Measurements from ENCODE around the gene LYPD6B. TPM values are rescaled to one million over a fixed set of nuclear protein-coding genes. Genes with fewer than 3 reads are reported as not detected.
A peak's percentile ranks its signal among the peaks of the same experiment; 100 is the strongest.

LYPD6B gene
- polyA plus RNA-seq, 3 donors = not detected

DNA sequence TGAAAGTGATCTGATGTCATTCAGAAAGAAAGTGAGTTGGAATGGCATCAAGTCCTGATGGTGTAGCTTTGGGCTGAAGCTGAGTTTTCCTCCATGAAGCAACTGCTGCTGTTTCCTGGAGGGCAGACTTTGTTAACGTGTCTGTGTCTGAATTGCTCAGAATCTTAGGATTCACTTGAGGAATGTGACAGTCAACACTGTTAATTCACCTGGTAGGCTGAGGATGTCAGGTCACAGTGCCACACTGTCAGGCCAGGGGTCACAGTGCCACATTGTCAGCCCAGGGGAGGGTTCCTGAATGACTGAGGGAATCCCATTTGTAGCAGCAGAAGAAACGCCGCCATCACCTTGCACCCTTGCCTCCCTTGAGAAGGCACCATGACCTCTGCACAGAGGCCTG, 39.4 kb downstream of the LYPD6B start:
- Histone ChIP-seq H3K4me1 (ENCODE audit: control insufficient read depth in 1 of 2, insufficient read depth in 2 of 2, low read length in 2 of 2) (peaks cover 17 to 27% of the 10 kb centered on the region in 2 donors), H3K4me3 (replicated peaks in 1 of 3; ENCODE audit: low read depth in 2 of 3, low read length in 3 of 3) (no peak overlapping the region), H3K27ac (ENCODE audit: low read depth in 1 of 2, low read length in 2 of 2) (no peak overlapping the region), H3K4me2 (replicated peaks; ENCODE audit: extremely low read depth, low read length, poor library complexity, severe bottlenecking) (no peak overlapping the region), H2AFZ (ENCODE audit: insufficient read depth, low read depth, low read length, poor library complexity, severe bottlenecking) (no peak overlapping the region), H3K9ac (ENCODE audit: insufficient read depth, low read length, poor library complexity, severe bottlenecking) (no peak overlapping the region), H3K9me3 (replicated peaks in 1 of 2; ENCODE audit: control insufficient read depth in 1 of 2, insufficient read depth in 1 of 2, low read length in 2 of 2) (no peaks in the 10 kb centered on the region), H3K36me3 (replicated peaks in 1 of 2; ENCODE audit: control insufficient read depth in 1 of 2, insufficient read depth in 2 of 2, low read length in 2 of 2) (no peaks in the 10 kb centered on the region), H4K20me1 (ENCODE audit: insufficient read depth, low read length) (no peaks in the 10 kb centered on the region), H3K79me2 (ENCODE audit: insufficient read depth, low read length) (no peaks in the 10 kb centered on the region), H3K27me3 (ENCODE audit: control insufficient read depth in 2 of 2, insufficient read depth in 2 of 2, low read length in 2 of 2) (no peaks in the 10 kb centered on the region)
- H3K4me1 Mint-ChIP-seq = peaks cover 30% of the 10 kb centered on the region
- H3K9me3 Mint-ChIP-seq = no peaks in the 10 kb centered on the region
- DNase-seq = no peak
- H3K27ac Mint-ChIP-seq = peak overlapping the region in 1 of 7 donors; percentile 62
- H3K36me3 Mint-ChIP-seq = peaks cover 0 to 8% of the 10 kb centered on the region in 2 donors
- intact Hi-C loops (cut with micrococcal nuclease) = no loop called here
- no CpG with 5 or more reads among the region's 3 CpGs for WGBS (ENCODE audit: insufficient coverage)
- TF ChIP-seq, protein P1, sequence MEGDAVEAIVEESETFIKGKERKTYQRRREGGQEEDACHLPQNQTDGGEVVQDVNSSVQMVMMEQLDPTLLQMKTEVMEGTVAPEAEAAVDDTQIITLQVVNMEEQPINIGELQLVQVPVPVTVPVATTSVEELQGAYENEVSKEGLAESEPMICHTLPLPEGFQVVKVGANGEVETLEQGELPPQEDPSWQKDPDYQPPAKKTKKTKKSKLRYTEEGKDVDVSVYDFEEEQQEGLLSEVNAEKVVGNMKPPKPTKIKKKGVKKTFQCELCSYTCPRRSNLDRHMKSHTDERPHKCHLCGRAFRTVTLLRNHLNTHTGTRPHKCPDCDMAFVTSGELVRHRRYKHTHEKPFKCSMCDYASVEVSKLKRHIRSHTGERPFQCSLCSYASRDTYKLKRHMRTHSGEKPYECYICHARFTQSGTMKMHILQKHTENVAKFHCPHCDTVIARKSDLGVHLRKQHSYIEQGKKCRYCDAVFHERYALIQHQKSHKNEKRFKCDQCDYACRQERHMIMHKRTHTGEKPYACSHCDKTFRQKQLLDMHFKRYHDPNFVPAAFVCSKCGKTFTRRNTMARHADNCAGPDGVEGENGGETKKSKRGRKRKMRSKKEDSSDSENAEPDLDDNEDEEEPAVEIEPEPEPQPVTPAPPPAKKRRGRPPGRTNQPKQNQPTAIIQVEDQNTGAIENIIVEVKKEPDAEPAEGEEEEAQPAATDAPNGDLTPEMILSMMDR (IDR thresholded peaks at IDR 0.05) = no peak
- peaks cover 0 to 3% (median 1%) of the 10 kb centered on the region in 3 donors for H3K27me3 Mint-ChIP-seq (ENCODE audit: low read depth in 3 of 3)
- H3K4me3 Mint-ChIP-seq = no peak overlapping the region

DNA sequence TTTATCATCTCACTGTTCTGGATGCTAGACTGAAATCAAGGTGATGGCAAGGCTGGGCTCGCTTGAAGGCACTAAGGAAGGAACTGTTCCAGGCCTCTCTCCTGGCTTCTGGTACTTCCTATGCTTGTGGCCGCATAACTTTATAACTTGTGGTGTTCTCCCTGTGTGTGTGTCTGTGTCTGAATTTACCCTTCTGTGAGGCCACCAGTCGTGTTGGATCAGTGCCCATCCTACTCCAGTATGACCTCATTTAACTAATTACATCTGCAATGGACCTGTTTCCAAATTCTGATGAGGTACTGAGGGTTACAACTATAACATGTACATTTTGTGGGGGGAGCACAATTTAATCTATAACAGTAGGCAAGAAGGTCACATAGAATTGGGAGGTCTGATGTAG, 41.6 kb downstream of the LYPD6B start:
- Histone ChIP-seq H3K4me2 (replicated peaks; ENCODE audit: extremely low read depth, low read length, poor library complexity, severe bottlenecking) (no peak overlapping the region), H3K79me2 (ENCODE audit: insufficient read depth, low read length) (no peaks in the 10 kb centered on the region), H3K4me3 (replicated peaks in 1 of 3; ENCODE audit: low read depth in 2 of 3, low read length in 3 of 3) (no peak overlapping the region), H4K20me1 (ENCODE audit: insufficient read depth, low read length) (no peaks in the 10 kb centered on the region), H3K27ac (ENCODE audit: low read depth in 1 of 2, low read length in 2 of 2) (no peak overlapping the region), H3K9ac (ENCODE audit: insufficient read depth, low read length, poor library complexity, severe bottlenecking) (no peak overlapping the region), H3K27me3 (ENCODE audit: control insufficient read depth in 2 of 2, insufficient read depth in 2 of 2, low read length in 2 of 2) (no peaks in the 10 kb centered on the region), H3K4me1 (ENCODE audit: control insufficient read depth in 1 of 2, insufficient read depth in 2 of 2, low read length in 2 of 2) (peaks cover 38 to 49% of the 10 kb centered on the region in 2 donors), H3K9me3 (replicated peaks in 1 of 2; ENCODE audit: control insufficient read depth in 1 of 2, insufficient read depth in 1 of 2, low read length in 2 of 2) (no peaks in the 10 kb centered on the region), H3K36me3 (replicated peaks in 1 of 2; ENCODE audit: control insufficient read depth in 1 of 2, insufficient read depth in 2 of 2, low read length in 2 of 2) (no peaks in the 10 kb centered on the region), H2AFZ (ENCODE audit: insufficient read depth, low read depth, low read length, poor library complexity, severe bottlenecking) (no peak overlapping the region)
- Mint-ChIP-seq H3K36me3 (peaks cover 0 to 7% of the 10 kb centered on the region in 2 donors), H3K27me3 (ENCODE audit: low read depth in 3 of 3) (peaks cover 1 to 3% (median 2%) of the 10 kb centered on the region in 3 donors), H3K4me1 (peaks cover 51% of the 10 kb centered on the region), H3K9me3 (no peaks in the 10 kb centered on the region), H3K27ac (no peak overlapping the region), H3K4me3 (no peak overlapping the region)
- intact Hi-C loops (cut with micrococcal nuclease) = loop anchor here in 1 of 2 donors (10.0 kb wide), 1 partner anchor 85 kb away; no protein-coding TSS in a partner anchor
- TF ChIP-seq, protein P1 (IDR thresholded peaks at IDR 0.05) = no peak
- DNase-seq = no peak
- 25% methylated on average over 1 of the region's 3 CpGs for WGBS (ENCODE audit: insufficient coverage)
